GM12873 (cell line): ENCODE results near the gene NMRK2.

Source experiments
- TF ChIP-seq, protein P1 (sequence below): IDR thresholded peaks from 2 replicates; pipeline ENCODE4 v1.5.1; 2012; ENCODE audit warnings: low read depth, mild to moderate bottlenecking, moderate library complexity, low read length, control low read depth; ENCODE audit not compliant: insufficient read depth; ENCODE audit errors: missing control alignments

The NMRK2 gene

GRCh38 chr19:3975637-3976087, 42.8 kb downstream of the NMRK2 start:
- TF ChIP-seq, protein P1, sequence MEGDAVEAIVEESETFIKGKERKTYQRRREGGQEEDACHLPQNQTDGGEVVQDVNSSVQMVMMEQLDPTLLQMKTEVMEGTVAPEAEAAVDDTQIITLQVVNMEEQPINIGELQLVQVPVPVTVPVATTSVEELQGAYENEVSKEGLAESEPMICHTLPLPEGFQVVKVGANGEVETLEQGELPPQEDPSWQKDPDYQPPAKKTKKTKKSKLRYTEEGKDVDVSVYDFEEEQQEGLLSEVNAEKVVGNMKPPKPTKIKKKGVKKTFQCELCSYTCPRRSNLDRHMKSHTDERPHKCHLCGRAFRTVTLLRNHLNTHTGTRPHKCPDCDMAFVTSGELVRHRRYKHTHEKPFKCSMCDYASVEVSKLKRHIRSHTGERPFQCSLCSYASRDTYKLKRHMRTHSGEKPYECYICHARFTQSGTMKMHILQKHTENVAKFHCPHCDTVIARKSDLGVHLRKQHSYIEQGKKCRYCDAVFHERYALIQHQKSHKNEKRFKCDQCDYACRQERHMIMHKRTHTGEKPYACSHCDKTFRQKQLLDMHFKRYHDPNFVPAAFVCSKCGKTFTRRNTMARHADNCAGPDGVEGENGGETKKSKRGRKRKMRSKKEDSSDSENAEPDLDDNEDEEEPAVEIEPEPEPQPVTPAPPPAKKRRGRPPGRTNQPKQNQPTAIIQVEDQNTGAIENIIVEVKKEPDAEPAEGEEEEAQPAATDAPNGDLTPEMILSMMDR, result no peak

- TF ChIP-seq, protein P1, result no peak
These were observed 43.8 kb downstream of the NMRK2 start for GRCh38 chr19:3976495-3977241.

DNA sequence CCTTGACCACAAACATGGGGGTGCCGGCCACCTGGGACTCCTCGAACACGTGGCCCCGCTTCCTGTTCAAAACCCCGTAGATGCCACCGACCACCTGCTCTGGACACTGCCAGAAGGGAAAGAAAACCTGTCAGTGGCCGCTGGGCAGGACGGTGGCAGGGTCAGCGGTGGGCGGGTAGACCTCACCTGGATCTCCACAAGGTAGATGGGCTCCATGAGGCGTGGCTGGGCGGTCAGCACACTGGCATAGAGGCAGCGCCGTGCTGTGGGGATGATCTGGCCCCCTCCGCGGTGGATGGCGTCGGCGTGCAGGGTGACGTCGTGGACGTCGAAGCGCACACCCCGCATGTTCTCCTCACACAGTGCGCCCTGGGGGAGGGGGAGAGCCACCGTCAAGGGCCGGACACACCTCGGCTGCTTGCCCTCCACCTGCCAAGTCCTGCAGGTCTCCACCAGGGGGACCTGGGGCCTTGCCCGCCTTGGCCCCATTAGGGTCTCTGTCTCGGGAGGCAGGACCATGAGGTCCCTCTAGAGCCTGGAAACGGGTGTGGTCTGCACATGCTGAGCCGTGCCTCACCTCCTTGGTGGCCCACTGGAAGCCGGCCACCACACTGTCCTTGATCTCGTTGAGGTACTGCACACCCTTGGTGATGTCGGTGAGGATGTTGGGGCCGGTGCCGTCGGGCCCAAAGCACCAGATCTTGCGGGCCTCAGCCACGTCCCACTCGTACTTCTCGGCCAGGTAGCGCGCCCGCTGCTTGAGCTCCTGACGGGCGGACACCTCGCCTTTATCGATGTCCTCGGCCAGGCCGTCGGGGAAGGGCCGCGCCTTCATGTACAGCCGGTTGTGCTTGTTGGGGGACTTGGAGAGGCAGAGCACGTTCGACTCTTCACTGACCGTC, 44.6 kb downstream of the NMRK2 start:
- TF ChIP-seq, protein P1, result peak; percentile 29

DNA sequence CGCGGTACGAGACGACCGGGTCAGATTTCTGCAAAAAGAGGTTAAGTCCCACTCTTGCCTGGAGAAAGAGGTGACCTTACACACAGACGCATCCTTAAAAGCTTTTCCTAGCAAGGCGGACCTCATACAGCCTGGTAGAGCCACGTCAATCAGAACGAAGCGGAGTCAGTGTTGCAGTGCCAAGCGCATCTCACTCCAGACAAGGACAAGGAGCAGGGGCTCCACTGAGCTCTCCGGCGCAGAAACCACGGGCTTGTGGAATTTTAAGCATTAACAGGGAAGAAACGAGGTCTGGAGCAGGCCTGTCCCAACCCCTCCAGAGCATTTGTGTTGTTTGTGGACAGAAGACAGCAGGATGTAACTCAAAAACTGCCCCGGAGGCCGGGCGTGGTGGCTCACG, 45.3 kb downstream of the NMRK2 start:
- TF ChIP-seq, protein P1, result no peak

- TF ChIP-seq, protein P1, result no peak
These were observed 46.4 kb downstream of the NMRK2 start for GRCh38 chr19:3979289-3979673.

GRCh38 chr19:3979674-3980352, 46.9 kb downstream of the NMRK2 start:
- TF ChIP-seq, protein P1, result no peak
